ENCODE data around the gene KDM4C.

DNA sequence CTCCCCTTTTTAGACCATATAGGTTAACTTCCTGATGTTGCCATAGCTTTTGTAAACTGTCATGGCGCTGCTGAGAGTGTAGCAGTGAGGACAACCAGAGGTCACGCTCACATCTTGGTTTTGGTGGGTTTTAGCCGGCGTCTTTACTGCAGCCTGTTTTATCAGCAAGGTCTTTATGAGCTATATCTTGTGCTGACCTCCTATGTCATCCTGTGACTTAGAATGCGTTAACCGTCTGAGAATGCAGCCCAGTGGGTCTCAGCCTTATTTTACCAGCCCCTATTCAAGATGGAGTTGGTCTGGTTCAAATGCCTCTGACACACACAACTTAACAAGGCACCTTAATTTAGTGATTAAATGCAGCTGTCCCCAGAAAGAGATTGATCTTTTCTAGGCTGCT is 23.9 kb upstream of the KDM4C start:
- TF ChIP-seq POLR2A (IDR thresholded peaks at IDR 0.05) (no peak), EP300 (IDR thresholded peaks at IDR 0.05; ENCODE audit: low read depth) (no peak), CTCF (IDR thresholded peaks at IDR 0.05) (no peak)
